Mesodermal cell (in vitro differentiated cells): ENCODE measurements around the gene RRAS2.
"Not testable (repeated sequence)": the region's sequence is repeated elsewhere in the genome, so short reads cannot be mapped to it uniquely, and the experiment has no call there.

Source experiments
- H3K27ac ChIP-seq: 2 replicates; pipeline ENCODE4 v1.7.0; 2013; ENCODE audit warnings: mild to moderate bottlenecking, low read depth, low read length, moderate library complexity; ENCODE audit not compliant: severe bottlenecking
- H3K36me3 ChIP-seq: 2 replicates; pipeline ENCODE4 v1.7.1; 2013; ENCODE audit warnings: mild to moderate bottlenecking, low read length, moderate library complexity; ENCODE audit not compliant: control insufficient read depth, insufficient read depth
- H3K4me1 ChIP-seq: one replicate; pipeline ENCODE4 v1.7.1; 2013; ENCODE audit warnings: mild to moderate bottlenecking, low read length; ENCODE audit not compliant: insufficient read depth, control insufficient read depth, poor library complexity, severe bottlenecking
- H3K4me3 ChIP-seq: 2 replicates; pipeline ENCODE4 v1.7.0; 2013; ENCODE audit warnings: low read length, control low read depth, mild to moderate bottlenecking; ENCODE audit not compliant: insufficient read depth, poor library complexity, severe bottlenecking; ENCODE audit errors: extremely low read depth
- H3K9me3 ChIP-seq: 2 replicates; pipeline ENCODE4 v1.7.1; 2013; ENCODE audit warnings: mild to moderate bottlenecking, low read length, moderate library complexity; ENCODE audit not compliant: control insufficient read depth
- WGBS, 2 experiments: methylation state at CpG; one replicate each; pipeline ENCODE4 v1.1.5; 2013; ENCODE audit warnings: missing lambda C conversion rate in 2 of 2; ENCODE audit not compliant: insufficient coverage in 2 of 2; 5-methylcytosine and 5-hydroxymethylcytosine counted together

The RRAS2 gene

DNA sequence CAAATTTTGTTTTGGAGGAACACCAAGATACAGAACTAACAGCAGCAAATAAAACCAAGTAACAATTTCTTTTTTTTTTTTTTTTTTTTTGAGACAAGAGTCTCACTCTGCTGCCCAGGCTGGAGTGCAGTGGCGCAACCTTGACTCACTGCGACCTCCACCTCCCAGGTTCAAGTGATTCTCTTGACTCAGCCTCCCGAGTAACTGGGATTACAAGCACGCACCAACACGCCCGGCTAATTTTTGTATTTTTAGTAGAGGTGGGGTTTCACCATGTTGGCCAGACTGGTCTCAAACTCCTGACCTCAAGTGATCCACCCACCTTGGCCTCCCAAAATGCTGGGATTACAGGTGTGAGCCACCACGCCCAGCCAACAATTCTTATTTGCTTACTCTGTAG lies 4.4 kb downstream of the RRAS2 start:
- H3K4me3 ChIP-seq, H3K27ac ChIP-seq, H3K4me1 ChIP-seq, H3K9me3 ChIP-seq: not testable (repeated sequence)
- WGBS, 2 experiments = 92 to 95% methylated on average over 3 to 7 of the region's 7 CpGs
- H3K36me3 ChIP-seq = peaks cover 29% of the 10 kb centered on the region

DNA sequence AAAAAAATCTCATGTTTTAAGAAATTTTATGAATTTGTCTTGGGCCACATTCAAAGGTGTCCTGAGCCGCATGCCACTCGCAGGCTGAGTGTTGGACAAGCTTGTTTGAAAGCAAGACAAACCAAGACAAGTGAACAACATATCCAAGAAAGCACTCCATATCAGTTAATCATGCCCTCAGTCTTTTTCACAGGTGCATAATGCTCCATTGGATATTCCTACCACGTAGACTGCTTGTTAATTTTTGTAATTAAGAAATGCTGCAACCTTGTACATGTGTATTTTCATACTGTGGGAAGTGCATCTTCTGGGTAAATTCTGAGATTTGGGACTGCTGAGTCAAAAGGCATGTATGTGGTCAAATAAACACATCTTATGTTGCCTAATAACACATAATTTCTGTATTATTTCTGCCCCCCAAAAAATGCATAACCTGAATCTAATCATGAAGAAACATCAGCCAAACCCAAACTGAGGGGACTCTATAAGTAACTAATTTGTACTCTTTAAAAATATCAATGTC lies 8.2 kb downstream of the RRAS2 start:
- Histone ChIP-seq H3K27ac (no peak overlapping the region), H3K4me1 (no peaks in the 10 kb centered on the region), H3K4me3 (no peak overlapping the region), H3K9me3 (no peaks in the 10 kb centered on the region), H3K36me3 (peaks cover 27% of the 10 kb centered on the region)
- 97% methylated on average over 3 of the region's 3 CpGs; no CpG with 5 or more reads in 1 of the 2 experiments for WGBS, 2 experiments

DNA sequence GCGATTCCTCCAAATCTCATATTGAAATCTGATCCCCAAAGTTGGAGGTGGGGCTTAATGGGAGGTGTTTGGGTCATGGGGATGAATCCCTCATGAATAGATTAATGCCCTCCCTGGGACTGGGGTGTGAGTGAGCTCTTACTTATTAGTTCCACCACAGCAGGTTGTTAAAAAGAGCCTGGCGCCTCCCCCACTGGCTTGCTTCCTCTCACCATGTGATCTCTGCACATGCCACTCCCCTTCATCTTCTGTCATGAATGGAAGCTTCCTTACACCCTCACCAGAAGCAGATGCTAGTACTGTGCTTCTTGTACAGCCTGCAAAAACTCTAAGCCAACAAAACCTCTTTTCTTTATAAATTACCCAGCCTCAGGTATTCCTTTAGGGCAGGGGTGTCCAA lies 8.8 kb downstream of the RRAS2 start:
- WGBS, 2 experiments = 60 to 78% methylated on average over 1 of the region's 2 CpGs
- H3K27ac ChIP-seq = no peak overlapping the region

DNA sequence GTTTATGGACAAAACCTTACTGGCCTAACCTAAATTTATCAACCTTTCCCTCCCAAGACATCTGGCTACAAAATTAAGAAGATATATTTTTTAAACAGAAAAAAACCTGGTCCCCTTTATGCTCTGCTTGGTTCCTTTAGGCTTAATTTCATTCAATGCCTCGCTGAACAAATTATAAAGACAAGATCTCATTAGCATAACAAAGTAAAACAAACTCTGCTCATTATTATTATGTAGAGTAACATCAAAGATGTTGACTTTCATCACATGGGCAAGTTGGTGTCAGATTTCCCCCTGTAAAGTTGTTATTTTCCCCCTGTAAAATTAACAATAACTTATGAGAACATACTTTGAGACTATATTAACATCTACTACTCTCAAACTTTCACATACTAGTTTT lies 11.0 kb downstream of the RRAS2 start:
- H3K27ac ChIP-seq = no peak overlapping the region
- no peak overlapping the region for H3K4me3 ChIP-seq
- no peaks in the 10 kb centered on the region for H3K4me1 ChIP-seq
- peaks cover 17% of the 10 kb centered on the region for H3K36me3 ChIP-seq
- no peaks in the 10 kb centered on the region for H3K9me3 ChIP-seq
- WGBS, 2 experiments = no CpG with 5 or more reads among the region's 1 CpG

More for the DNA sequence above, 8.8 kb downstream of the RRAS2 start:
- no peaks in the 10 kb centered on the region for H3K9me3 ChIP-seq
- peaks cover 26% of the 10 kb centered on the region for H3K36me3 ChIP-seq
- no peak overlapping the region for H3K4me3 ChIP-seq
- H3K4me1 ChIP-seq = no peaks in the 10 kb centered on the region

DNA sequence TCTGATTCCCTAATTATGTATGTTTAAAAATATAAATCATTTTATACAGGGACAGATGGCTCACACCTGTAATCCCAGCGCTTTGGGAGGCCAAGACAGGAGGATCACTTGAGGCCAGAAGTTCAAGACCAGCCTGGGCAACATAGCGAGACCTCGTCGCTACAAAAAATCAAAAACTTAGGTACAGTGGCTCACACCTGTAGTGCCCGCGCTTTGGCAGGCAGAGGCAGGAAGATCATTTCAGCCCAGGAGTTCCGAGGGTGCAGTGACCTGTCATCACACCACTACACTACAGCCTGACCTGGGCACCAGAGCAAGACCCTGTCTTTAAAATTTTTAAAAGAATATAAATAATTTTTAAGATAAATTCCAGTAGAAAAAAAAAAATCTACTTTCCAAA lies 11.5 kb downstream of the RRAS2 start:
- Histone ChIP-seq H3K27ac (no peak overlapping the region), H3K36me3 (peaks cover 17% of the 10 kb centered on the region), H3K9me3 (no peaks in the 10 kb centered on the region), H3K4me1 (no peaks in the 10 kb centered on the region), H3K4me3 (no peak overlapping the region)
- WGBS, 2 experiments = 94 to 96% methylated on average over 6 of the region's 7 CpGs

DNA sequence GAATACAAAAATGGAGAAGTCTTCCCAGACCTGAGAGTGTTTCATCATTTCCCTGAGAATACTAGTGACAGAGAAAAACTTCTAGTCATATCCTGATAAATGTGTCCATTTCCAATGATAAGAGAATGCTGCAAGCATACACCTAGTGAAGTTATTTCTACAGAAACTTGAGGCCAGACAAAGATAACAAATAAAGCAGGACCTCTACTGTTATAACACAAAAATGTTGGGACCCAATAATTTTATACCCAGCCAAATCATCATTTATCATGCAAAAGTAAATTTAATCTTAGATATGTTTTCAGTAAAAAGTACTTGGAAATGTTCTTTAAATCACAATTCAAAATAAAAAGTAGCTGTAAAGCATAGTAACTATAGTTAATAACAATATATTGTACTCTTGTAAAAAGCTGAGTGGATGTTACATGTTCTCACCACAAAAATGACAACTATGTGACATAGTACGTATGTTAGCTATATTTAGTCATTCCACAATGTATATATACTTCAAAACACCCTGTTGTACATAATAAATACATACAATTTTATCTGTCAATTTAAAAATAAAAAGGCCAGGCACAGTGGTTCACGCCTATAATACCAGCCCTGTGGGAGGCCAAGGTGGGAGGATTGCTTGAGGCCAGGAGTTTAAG lies 12.6 kb downstream of the RRAS2 start:
- Histone ChIP-seq H3K9me3 (no peaks in the 10 kb centered on the region), H3K4me1 (peaks cover 6% of the 10 kb centered on the region), H3K27ac (no peak overlapping the region), H3K4me3 (no peak overlapping the region), H3K36me3 (peaks cover 17% of the 10 kb centered on the region)
- no CpG with 5 or more reads among the region's 2 CpGs for WGBS, 2 experiments

DNA sequence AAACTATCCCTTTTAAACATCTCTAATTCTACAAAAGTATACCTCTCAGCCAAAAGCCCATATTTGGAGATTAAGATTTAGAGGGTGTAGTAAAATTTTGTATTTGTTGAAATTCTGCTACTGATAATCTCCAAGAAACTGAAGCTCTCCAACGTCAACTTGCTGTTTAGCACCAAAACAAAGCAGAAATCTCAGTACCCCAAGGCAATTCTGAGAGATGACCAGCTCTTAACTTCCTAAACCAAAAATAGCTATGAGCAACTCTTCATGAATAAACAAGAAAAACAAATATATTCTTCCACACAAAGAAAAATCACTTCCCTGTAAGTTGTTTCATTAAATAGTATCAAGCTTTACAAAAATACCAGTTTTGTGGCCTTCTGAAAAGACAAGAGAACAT lies 13.3 kb downstream of the RRAS2 start:
- 60% methylated on average over 1 of the region's 1 CpG; no CpG with 5 or more reads in 1 of the 2 experiments for WGBS, 2 experiments
- Histone ChIP-seq H3K36me3 (peaks cover 14% of the 10 kb centered on the region), H3K4me3 (no peak overlapping the region), H3K4me1 (peaks cover 10% of the 10 kb centered on the region), H3K9me3 (no peaks in the 10 kb centered on the region), H3K27ac (no peak overlapping the region)

DNA sequence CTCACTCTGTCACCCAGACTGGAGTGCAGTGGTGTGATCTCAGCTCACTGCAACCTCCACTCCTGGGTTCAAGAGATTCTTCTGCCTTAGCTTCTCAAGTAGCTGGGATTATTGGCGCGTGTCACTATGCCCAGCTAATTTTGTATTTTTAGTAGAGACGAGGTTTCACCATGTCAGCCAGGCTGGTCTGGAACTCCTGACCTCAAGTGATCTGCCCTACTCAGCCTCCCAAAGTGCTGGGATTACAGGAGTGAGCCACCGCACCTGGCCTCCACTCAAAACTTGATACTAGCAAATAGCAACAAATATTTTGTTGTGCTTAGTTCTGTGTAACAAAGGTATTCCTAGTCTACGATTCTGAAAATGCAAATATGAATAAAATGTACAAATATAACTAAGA lies 14.0 kb downstream of the RRAS2 start:
- not testable (repeated sequence) for H3K36me3 ChIP-seq, H3K27ac ChIP-seq, H3K4me3 ChIP-seq, H3K9me3 ChIP-seq
- H3K4me1 ChIP-seq = peaks cover 12% of the 10 kb centered on the region
- WGBS, 2 experiments = no CpG with 5 or more reads among the region's 5 CpGs

DNA sequence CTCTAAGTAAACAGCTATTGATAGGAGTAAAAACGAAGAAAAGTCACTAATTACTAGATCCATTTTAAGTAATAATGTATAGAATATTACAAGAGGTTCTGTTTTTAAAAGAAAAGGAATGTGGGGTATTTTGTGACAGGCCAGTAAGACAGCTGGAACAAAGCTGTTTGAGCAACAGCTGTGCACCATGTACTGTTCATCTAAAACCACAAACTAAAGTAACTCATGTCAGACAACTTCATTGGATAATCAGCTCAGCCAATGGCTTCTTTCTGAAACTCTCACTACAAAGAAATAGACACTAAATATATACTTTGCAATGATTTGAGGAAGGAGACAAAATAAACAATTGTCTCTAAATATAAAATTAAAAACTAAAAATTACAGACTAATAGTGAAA lies 16.1 kb downstream of the RRAS2 start:
- no CpG with 5 or more reads among the region's 1 CpG for WGBS, 2 experiments
- H3K4me3 ChIP-seq = no peak overlapping the region
- H3K4me1 ChIP-seq = peaks cover 12% of the 10 kb centered on the region
- H3K9me3 ChIP-seq = no peaks in the 10 kb centered on the region
- H3K36me3 ChIP-seq = peaks cover 4% of the 10 kb centered on the region
- H3K27ac ChIP-seq = no peak overlapping the region

DNA sequence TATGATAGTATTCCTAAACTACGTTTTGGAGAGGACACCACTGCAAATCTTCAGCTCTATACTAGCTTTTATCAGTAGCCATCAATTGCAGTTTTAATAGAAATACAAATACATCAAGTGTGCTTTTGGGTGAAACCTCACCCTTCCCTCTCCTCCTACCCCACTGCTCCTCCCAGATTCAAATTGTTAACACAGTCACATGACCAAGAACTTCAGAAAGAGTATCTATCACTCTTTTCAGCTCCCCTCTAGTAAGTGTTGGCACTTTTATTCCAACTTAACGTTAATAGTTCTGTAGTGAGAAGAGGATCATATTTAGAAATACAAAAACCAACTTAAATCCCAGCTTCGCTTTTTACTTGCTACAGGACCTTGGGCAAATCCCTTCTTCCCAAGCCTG lies 17.0 kb downstream of the RRAS2 start:
- WGBS, 2 experiments = 22% methylated on average over 1 of the region's 3 CpGs; no CpG with 5 or more reads in 1 of the 2 experiments
- Histone ChIP-seq H3K36me3 (peaks cover 3% of the 10 kb centered on the region), H3K27ac (no peak overlapping the region), H3K9me3 (no peaks in the 10 kb centered on the region), H3K4me1 (peaks cover 12% of the 10 kb centered on the region), H3K4me3 (no peak overlapping the region)

DNA sequence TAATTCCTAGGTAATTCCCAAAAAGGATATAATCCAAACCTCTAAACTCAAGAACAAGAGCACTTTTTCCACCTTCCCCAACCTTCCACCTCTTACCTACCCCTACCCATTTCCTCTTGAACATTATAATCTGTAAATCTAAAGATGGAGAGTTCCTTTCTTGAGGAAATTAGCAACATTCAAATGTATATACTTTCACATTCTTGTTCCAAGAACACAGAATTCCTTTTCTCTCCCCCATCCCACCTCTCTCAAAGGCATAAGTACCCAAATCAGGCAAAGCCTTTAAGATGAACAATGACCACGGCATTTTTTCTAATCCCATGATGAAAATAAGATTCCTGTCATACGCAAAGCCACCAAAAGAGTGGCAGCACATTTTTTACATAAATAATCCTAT lies 18.3 kb downstream of the RRAS2 start:
- H3K9me3 ChIP-seq = no peaks in the 10 kb centered on the region
- peaks cover 21% of the 10 kb centered on the region for H3K4me1 ChIP-seq
- WGBS, 2 experiments = 13 to 48% methylated on average over 1 to 2 of the region's 2 CpGs
- no peaks in the 10 kb centered on the region for H3K36me3 ChIP-seq
- no peak overlapping the region for H3K4me3 ChIP-seq
- H3K27ac ChIP-seq = no peak overlapping the region
